Mesothelial cell of epicardium (in vitro differentiated cells): Measurements from ENCODE around the gene GFER. TPM values are rescaled to one million over a fixed set of nuclear protein-coding genes. Genes with fewer than 3 reads are reported as not detected.
"Not testable (repeated sequence)": the region's sequence is repeated elsewhere in the genome, so short reads cannot be mapped to it uniquely, and the experiment has no call there.

Source experiments
- DNase-seq, 2 experiments: peaks; one replicate each; pipeline ENCODE4 v3.0.0; 2021; ENCODE audit warnings: low spot score in 2 of 2; ENCODE audit not compliant: unreplicated experiment in 2 of 2
- H3K27ac Mint-ChIP-seq: 2 replicates; pipeline ENCODE4 v1.8.0; 2021; ENCODE audit warnings: mixed read lengths
- H3K27me3 Mint-ChIP-seq: 2 replicates; pipeline ENCODE4 v1.8.0; 2021; ENCODE audit warnings: low read depth, mixed read lengths
- H3K36me3 Mint-ChIP-seq: 2 replicates; pipeline ENCODE4 v1.8.0; 2021; ENCODE audit warnings: mixed read lengths
- H3K4me1 Mint-ChIP-seq: 2 replicates; pipeline ENCODE4 v1.8.0; 2021; ENCODE audit warnings: mixed read lengths
- H3K4me3 Mint-ChIP-seq: 2 replicates; pipeline ENCODE4 v1.8.0; 2021; ENCODE audit warnings: mild to moderate bottlenecking, moderate library complexity, mixed read lengths
- H3K9me3 Mint-ChIP-seq: 2 replicates; pipeline ENCODE4 v1.8.0; 2021; ENCODE audit warnings: mixed read lengths
- CTCF ChIP-seq: fragments of 200-600 bp; sonication (generic); IDR thresholded peaks from one replicate; pipeline ENCODE4 v1.5.0; 2021; ENCODE audit warnings: antibody characterized with exemption; ENCODE audit not compliant: unreplicated experiment
- total RNA-seq: library from RNA; stranded (reverse); gene quantifications from 3 replicates; pipeline ENCODE4 v1.2.1, GENCODE V29; 2021

Gene GFER
- 22.8 to 26.5 TPM (median 23.7 TPM) in 3 replicates for total RNA-seq

- no peaks in the 10 kb centered on the region for H3K9me3 Mint-ChIP-seq
- no peak for TF ChIP-seq CTCF
- DNase-seq, result peak; percentile 71 to 85
- H3K36me3 Mint-ChIP-seq, result peaks cover 9% of the 10 kb centered on the region
- peak within 1 kb of the TSS; percentile 87 for H3K27ac Mint-ChIP-seq
- H3K4me3 Mint-ChIP-seq, result peak within 1 kb of the TSS; percentile 83
- H3K4me1 Mint-ChIP-seq, result peaks cover 15% of the 10 kb centered on the region
- peaks cover 53% of the 10 kb centered on the region for H3K27me3 Mint-ChIP-seq
Observed at GRCh38 chr16:1983544-1984346, at the start of gene GFER. TSS of gene GFER (plus strand) at chr16:1984193. CDS start at chr16:1984219, 26 bp downstream.

- H3K27me3 Mint-ChIP-seq, result no peaks in the 10 kb centered on the region
Observed at GRCh38 chr16:1936945-1937479, 47.0 kb upstream of the GFER start.

GRCh38 chr16:1938316-1938715 lies 45.7 kb upstream of the GFER start:
- TF ChIP-seq CTCF, result no peak
- no peak overlapping the region for H3K4me3 Mint-ChIP-seq
- H3K4me1 Mint-ChIP-seq, result peaks cover 7% of the 10 kb centered on the region
- H3K9me3 Mint-ChIP-seq, result no peaks in the 10 kb centered on the region
- no peak overlapping the region for H3K27ac Mint-ChIP-seq
- no peak for DNase-seq
- peaks cover 10% of the 10 kb centered on the region for H3K36me3 Mint-ChIP-seq
- no peaks in the 10 kb centered on the region for H3K27me3 Mint-ChIP-seq

More at GRCh38 chr16:1936945-1937479, 47.0 kb upstream of the GFER start:
- DNase-seq, result no peak
- no peak overlapping the region for H3K27ac Mint-ChIP-seq
- H3K9me3 Mint-ChIP-seq, result no peaks in the 10 kb centered on the region
- peaks cover 10% of the 10 kb centered on the region for H3K36me3 Mint-ChIP-seq
- TF ChIP-seq CTCF, result no peak
- H3K4me3 Mint-ChIP-seq, result no peak overlapping the region
- H3K4me1 Mint-ChIP-seq, result peaks cover 1% of the 10 kb centered on the region

- no peak for TF ChIP-seq CTCF
- peaks cover 9% of the 10 kb centered on the region for H3K36me3 Mint-ChIP-seq
- DNase-seq, result no peak
- no peaks in the 10 kb centered on the region for H3K9me3 Mint-ChIP-seq
- no peaks in the 10 kb centered on the region for H3K27me3 Mint-ChIP-seq
- peaks cover 10% of the 10 kb centered on the region for H3K4me1 Mint-ChIP-seq
- no peak overlapping the region for H3K27ac Mint-ChIP-seq
- no peak overlapping the region for H3K4me3 Mint-ChIP-seq
Observed at GRCh38 chr16:1938910-1939309, 45.1 kb upstream of the GFER start.

GRCh38 chr16:1939833-1940232 lies 44.2 kb upstream of the GFER start:
- H3K27me3 Mint-ChIP-seq, DNase-seq, H3K4me3 Mint-ChIP-seq, H3K9me3 Mint-ChIP-seq, H3K27ac Mint-ChIP-seq, H3K36me3 Mint-ChIP-seq: not testable (repeated sequence)
- H3K4me1 Mint-ChIP-seq, result peaks cover 10% of the 10 kb centered on the region
